ENCODE measurements around the gene SIK3.

SIK3 gene

DNA sequence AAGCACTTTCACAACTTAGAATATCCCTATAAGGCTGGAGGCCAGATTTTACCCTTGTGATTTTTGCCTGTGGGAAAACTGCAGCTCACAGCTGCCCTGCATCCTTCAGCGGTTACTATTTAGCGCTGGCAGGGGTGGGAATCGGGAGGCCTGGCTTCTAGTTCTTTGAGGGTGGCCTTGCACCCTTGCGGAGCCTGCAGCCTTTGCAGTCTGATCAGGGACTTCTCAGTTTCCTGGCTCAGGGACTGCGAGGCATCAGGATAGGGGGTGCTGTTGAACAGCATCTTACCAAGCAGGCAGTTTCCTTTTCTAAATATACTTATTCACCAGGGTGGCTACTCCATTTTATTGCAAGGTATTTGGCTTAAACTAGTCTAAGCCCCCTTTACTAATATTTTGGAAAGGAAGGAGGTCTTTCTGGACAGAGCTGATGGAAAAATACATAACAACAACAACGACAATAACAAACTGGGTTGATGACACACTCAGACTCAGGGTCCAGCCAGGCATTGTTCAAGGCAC lies 257.9 kb downstream of the SIK3 start:
- TF ChIP-seq, protein P1, sequence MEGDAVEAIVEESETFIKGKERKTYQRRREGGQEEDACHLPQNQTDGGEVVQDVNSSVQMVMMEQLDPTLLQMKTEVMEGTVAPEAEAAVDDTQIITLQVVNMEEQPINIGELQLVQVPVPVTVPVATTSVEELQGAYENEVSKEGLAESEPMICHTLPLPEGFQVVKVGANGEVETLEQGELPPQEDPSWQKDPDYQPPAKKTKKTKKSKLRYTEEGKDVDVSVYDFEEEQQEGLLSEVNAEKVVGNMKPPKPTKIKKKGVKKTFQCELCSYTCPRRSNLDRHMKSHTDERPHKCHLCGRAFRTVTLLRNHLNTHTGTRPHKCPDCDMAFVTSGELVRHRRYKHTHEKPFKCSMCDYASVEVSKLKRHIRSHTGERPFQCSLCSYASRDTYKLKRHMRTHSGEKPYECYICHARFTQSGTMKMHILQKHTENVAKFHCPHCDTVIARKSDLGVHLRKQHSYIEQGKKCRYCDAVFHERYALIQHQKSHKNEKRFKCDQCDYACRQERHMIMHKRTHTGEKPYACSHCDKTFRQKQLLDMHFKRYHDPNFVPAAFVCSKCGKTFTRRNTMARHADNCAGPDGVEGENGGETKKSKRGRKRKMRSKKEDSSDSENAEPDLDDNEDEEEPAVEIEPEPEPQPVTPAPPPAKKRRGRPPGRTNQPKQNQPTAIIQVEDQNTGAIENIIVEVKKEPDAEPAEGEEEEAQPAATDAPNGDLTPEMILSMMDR (IDR thresholded peaks at IDR 0.05; ENCODE audit: extremely low read depth, insufficient read depth, missing control alignments), result peak; percentile 20
- no peak for DNase-seq (ENCODE audit: low spot score)
- in situ Hi-C loops (cut with MboI; ENCODE audit: low pct_unique_long_range_greater_than_20kb, low sequenced_read_pairs, unreplicated experiment), result no loop called here

DNA sequence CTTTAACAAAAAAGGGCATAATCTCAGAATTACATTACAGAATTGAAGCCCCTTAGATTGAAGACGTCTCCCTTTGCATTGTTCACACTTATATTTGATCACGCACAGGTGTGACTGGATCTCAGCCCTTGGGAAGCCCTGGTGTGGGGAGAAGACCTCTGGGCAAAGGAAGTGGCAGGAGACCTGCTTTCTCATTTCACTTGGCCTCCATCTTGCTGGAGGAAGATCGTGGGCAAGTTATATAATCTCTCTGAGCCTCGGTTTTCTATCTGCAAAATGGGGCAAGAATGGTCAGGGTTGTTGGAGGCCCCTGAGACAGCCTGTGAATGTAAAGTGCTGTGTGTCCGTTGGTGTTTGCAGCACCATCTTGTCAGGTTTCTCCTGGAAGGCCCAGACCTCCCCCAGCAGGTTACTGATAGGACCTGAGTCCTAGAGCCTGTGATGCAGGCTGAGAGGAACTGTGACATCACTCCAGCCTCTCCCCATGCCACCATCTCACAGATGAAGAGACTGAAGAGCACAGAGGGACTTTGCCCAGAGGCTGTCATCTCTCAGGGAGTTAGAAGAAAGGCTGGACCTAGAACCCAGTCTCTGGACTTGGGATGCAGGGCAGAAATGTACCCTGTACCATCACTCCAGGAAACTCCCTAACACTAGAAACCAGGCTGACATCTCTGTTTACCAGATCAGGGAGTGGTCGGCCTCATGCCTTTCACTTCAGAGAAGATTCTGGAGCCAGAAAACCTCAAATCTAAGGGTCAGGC lies 259.7 kb downstream of the SIK3 start:
- in situ Hi-C loops (cut with MboI; ENCODE audit: low pct_unique_long_range_greater_than_20kb, low sequenced_read_pairs, unreplicated experiment), result no loop called here
- TF ChIP-seq, protein P1 (IDR thresholded peaks at IDR 0.05; ENCODE audit: extremely low read depth, insufficient read depth, missing control alignments), result no peak
- DNase-seq (ENCODE audit: low spot score), result no peak

DNA sequence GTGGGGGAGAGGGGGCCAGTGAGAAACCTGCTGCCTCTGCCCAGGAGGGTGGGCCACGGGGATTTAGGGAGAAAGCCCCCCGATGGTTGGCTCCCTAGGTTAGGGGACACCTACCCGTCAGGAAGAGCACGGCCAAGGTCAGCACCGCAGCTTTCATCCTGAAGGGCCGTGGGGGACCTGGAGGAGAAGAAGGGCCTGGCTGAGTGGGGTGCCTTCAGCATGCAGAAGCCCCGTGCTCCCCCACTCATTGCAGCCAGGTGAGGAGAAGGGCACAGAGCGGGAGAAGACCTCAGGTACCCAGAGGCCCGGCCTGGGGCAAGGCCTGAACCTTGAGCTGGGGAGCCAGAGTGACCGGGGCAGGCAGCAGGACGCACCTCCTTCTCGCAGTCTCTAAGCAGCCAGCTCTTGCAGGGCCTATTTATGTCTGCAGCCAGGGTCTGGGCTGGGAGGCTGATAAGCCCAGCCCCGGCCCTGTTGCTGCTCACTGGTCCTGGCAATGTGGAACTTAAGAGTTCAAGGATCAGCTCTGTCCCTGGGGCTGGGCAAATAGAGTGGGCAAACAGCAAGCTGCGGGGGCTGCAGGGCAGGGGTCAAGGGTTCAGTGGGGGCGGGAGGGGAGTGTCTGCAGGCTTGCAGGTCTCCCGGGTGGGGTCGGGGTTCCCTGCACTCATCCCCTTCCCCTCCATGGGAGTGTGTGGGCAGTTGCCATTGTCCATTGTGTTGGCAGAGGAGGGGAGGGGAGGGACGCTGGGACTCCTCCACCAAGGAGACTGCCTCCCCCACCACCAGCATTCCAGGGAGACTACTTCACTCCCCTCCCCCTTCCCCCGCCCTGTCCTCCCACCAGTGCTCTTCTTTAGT lies 260.8 kb downstream of the SIK3 start, which contains the start of gene APOA1:
Gene APOA1 (minus strand): TSS at position 392 of the 861 bp plus-strand sequence. CDS start 235 bp downstream, at position 157.
- in situ Hi-C loops (cut with MboI; ENCODE audit: low pct_unique_long_range_greater_than_20kb, low sequenced_read_pairs, unreplicated experiment), result no loop called here
- TF ChIP-seq, protein P1 (IDR thresholded peaks at IDR 0.05; ENCODE audit: extremely low read depth, insufficient read depth, missing control alignments), result no peak
- no peak for DNase-seq (ENCODE audit: low spot score)

DNA sequence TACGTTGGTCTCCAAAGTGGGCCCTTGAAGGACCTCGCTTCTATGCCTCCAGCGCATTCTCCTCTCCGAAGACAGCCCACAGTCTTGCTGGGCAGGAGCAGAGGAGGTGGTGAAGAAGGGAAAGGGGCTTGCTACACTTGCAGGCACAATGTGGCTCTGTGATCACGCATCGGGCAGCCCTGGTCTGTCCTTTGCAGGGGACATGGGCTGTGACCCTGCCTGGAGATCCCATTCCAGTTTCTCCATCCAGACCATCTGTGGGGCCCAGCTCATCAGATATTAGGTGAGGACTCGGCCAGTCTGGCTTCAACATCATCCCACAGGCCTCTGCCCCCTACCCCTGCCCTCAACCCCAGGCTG lies 261.6 kb downstream of the SIK3 start:
- TF ChIP-seq, protein P1 (IDR thresholded peaks at IDR 0.05; ENCODE audit: extremely low read depth, insufficient read depth, missing control alignments), result no peak
- in situ Hi-C loops (cut with MboI; ENCODE audit: low pct_unique_long_range_greater_than_20kb, low sequenced_read_pairs, unreplicated experiment), result no loop called here

DNA sequence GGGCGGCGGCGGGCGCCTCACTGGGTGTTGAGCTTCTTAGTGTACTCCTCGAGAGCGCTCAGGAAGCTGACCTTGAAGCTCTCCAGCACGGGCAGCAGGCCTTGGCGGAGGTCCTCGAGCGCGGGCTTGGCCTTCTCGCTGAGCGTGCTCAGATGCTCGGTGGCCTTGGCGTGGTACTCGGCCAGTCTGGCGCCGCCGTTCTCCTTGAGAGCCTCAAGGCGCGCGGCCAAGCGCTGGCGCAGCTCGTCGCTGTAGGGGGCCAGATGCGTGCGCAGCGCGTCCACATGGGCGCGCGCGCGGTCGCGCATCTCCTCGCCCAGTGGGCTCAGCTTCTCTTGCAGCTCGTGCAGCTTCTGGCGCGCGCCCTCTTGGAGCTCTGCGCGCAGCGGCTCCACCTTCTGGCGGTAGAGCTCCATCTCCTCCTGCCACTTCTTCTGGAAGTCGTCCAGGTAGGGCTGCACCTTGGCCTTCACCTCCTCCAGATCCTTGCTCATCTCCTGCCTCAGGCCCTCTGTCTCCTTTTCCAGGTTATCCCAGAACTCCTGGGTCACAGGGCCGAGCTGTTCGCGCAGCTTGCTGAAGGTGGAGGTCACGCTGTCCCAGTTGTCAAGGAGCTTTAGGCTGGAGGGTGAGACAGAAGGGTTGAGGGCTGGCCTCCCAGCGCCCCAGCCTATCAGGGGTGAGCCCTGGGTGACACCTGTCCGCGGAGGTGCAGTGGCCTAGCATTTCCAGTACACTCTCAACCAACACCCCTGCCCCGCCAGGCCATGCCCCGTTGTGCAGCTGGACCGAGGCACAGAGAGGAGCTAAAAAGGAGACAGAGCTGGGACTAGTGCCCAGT lies 262.2 kb downstream of the SIK3 start:
- in situ Hi-C loops (cut with MboI; ENCODE audit: low pct_unique_long_range_greater_than_20kb, low sequenced_read_pairs, unreplicated experiment), result no loop called here
- TF ChIP-seq, protein P1 (IDR thresholded peaks at IDR 0.05; ENCODE audit: extremely low read depth, insufficient read depth, missing control alignments), result peak; percentile 72
- DNase-seq (ENCODE audit: low spot score), result peak; percentile 92

More for the DNA sequence above, 261.6 kb downstream of the SIK3 start:
- no peak for DNase-seq (ENCODE audit: low spot score)

All from GM13977 (cell line).